Tibial nerve (tissue), 4 donors: ENCODE results near the gene RHOG. TPM values are rescaled to one million over a fixed set of nuclear protein-coding genes. Genes with fewer than 3 reads are reported as not detected.
"Not testable (repeated sequence)": the region's sequence is repeated elsewhere in the genome, so short reads cannot be mapped to it uniquely, and the experiment has no call there.

Experiments used
- DNase-seq, 2 donors: peaks; one replicate each; pipeline ENCODE4 v3.0.0-alpha.2; 2019; ENCODE audit warnings: low spot score in 2 of 2
- H3K27ac ChIP-seq, 4 donors: fragments of 200-600 bp; sonication (generic) in 3 of 4; one replicate each; pipeline ENCODE4 v1.5.1; 2017 to 2019; ENCODE audit warnings: mild to moderate bottlenecking in 1 of 4
- H3K27me3 ChIP-seq, 2 donors: fragments of 200-600 bp; sonication (generic) in 1 of 2; one replicate each; pipeline versions ENCODE4 v1.5.1 to v1.6.0; 2017 to 2019
- H3K36me3 ChIP-seq, 3 donors: fragments of 200-600 bp; sonication (generic); one replicate each; pipeline ENCODE4 v1.5.1; 2018 to 2019
- H3K4me1 ChIP-seq, 4 donors: fragments of 200-600 bp; sonication (generic) in 3 of 4; one replicate each; pipeline ENCODE4 v1.5.1; 2017 to 2019
- H3K4me3 ChIP-seq, 4 donors: fragments of 200-600 bp; sonication (generic) in 3 of 4; one replicate each; pipeline ENCODE4 v1.5.1; 2017 to 2019; ENCODE audit warnings: mild to moderate bottlenecking in 1 of 4, moderate library complexity in 1 of 4
- H3K9me3 ChIP-seq, 4 donors: fragments of 200-600 bp; sonication (generic) in 3 of 4; one replicate each; pipeline ENCODE4 v1.5.1; 2017 to 2019
- EP300 ChIP-seq, 2 donors: sonication (generic); formaldehyde crosslinking; IDR thresholded peaks; one replicate each; pipeline ENCODE4 v1.6.1; 2017; ENCODE audit warnings: antibody characterized with exemption in 2 of 2, mild to moderate bottlenecking in 1 of 2
- POLR2A ChIP-seq, 2 donors: fragments of 450-650 bp; IDR thresholded peaks; one replicate each; pipeline ENCODE4 v1.6.1; 2017; ENCODE audit warnings: antibody characterized with exemption in 2 of 2, mild to moderate bottlenecking in 2 of 2, moderate library complexity in 2 of 2
- WGBS, 2 donors: methylation state at CpG; one replicate each; pipeline ENCODE4 v1.1.5; 2018; 5-methylcytosine and 5-hydroxymethylcytosine counted together
- total RNA-seq, 4 donors: library from RNA; depleted of rRNA; stranded (reverse); fragments of >200 nt; gene quantifications; one replicate each; pipeline ENCODE4 v1.1.0, GENCODE V29; 2016
- TF ChIP-seq, protein P1 (sequence below), 5 experiments: fragments of 200-600 bp in 3 of 5; fragments of 450-650 bp in 2 of 5; sonication (generic) in 3 of 5; IDR thresholded peaks; one replicate each; pipeline ENCODE4 v1.5.1; 2016 to 2019; ENCODE audit warnings: antibody characterized with exemption in 5 of 5, mild to moderate bottlenecking in 3 of 5, moderate library complexity in 2 of 5

Gene RHOG
- total RNA-seq, 4 donors from 2014 or later, result 35.2 to 92.7 (median 66.0) TPM

DNA sequence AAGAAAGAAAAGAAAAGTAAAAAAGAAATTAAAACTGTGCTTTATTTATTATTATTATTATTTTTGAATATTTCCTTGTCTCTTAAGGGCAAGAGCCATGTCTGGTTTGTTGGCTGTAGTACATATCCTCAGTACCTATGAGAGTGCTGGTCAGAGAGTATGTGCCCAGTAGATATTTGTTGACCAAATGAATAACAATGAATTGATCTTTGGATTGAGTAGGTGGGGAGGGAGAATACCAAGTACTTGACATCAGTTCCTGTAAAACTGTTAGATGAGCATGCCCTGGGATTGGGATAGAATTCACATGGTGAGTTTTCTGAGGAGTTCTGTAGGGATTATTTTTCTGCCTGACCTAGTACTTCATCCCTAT, 26.1 kb upstream of the RHOG start:
- Histone ChIP-seq H3K4me3 (no peak overlapping the region), H3K27me3 (no peaks in the 10 kb centered on the region), H3K36me3 (no peaks in the 10 kb centered on the region), H3K9me3 (no peaks in the 10 kb centered on the region), H3K4me1 (peaks cover 4 to 40% (median 30%) of the 10 kb centered on the region in 4 donors), H3K27ac (peak overlapping the region in 1 of 4 donors; percentile 65)
- TF ChIP-seq POLR2A (IDR thresholded peaks at IDR 0.05) (no peak), EP300 (IDR thresholded peaks at IDR 0.05) (no peak)
- TF ChIP-seq, protein P1, sequence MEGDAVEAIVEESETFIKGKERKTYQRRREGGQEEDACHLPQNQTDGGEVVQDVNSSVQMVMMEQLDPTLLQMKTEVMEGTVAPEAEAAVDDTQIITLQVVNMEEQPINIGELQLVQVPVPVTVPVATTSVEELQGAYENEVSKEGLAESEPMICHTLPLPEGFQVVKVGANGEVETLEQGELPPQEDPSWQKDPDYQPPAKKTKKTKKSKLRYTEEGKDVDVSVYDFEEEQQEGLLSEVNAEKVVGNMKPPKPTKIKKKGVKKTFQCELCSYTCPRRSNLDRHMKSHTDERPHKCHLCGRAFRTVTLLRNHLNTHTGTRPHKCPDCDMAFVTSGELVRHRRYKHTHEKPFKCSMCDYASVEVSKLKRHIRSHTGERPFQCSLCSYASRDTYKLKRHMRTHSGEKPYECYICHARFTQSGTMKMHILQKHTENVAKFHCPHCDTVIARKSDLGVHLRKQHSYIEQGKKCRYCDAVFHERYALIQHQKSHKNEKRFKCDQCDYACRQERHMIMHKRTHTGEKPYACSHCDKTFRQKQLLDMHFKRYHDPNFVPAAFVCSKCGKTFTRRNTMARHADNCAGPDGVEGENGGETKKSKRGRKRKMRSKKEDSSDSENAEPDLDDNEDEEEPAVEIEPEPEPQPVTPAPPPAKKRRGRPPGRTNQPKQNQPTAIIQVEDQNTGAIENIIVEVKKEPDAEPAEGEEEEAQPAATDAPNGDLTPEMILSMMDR (IDR thresholded peaks at IDR 0.05), result no peak
- no peak for DNase-seq

DNA sequence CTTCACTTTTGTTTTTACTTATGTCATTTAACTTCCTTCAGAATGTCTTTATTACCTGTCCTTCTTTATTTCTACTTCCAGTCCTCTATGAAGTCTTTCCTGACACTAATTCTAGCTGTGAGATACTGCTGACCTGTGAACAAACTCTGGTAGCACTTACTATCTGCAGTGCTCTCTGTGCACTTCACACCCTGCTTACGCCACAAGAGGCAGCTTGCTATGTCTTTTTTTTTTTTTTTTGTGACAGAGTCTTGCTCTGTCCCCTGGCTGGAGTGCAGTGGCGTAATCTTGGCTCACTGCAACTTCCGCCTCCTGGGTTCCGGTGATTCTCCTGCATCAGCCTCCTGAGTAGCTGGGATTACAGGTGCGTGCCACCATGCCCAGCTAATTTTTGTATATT, 25.4 kb upstream of the RHOG start:
- Histone ChIP-seq H3K4me1 (peaks cover 4 to 44% (median 30%) of the 10 kb centered on the region in 4 donors), H3K36me3 (no peaks in the 10 kb centered on the region), H3K27ac (peak overlapping the region in 3 of 4 donors; percentile 25 to 72 (median 65)), H3K9me3 (no peaks in the 10 kb centered on the region), H3K27me3 (no peaks in the 10 kb centered on the region), H3K4me3 (no peak overlapping the region)
- 74 to 79% methylated on average over 5 of the region's 5 CpGs for WGBS, 2 donors
- no peak for DNase-seq
- TF ChIP-seq EP300 (IDR thresholded peaks at IDR 0.05) (no peak), POLR2A (IDR thresholded peaks at IDR 0.05) (no peak)
- TF ChIP-seq, protein P1 (IDR thresholded peaks at IDR 0.05), result no peak

DNA sequence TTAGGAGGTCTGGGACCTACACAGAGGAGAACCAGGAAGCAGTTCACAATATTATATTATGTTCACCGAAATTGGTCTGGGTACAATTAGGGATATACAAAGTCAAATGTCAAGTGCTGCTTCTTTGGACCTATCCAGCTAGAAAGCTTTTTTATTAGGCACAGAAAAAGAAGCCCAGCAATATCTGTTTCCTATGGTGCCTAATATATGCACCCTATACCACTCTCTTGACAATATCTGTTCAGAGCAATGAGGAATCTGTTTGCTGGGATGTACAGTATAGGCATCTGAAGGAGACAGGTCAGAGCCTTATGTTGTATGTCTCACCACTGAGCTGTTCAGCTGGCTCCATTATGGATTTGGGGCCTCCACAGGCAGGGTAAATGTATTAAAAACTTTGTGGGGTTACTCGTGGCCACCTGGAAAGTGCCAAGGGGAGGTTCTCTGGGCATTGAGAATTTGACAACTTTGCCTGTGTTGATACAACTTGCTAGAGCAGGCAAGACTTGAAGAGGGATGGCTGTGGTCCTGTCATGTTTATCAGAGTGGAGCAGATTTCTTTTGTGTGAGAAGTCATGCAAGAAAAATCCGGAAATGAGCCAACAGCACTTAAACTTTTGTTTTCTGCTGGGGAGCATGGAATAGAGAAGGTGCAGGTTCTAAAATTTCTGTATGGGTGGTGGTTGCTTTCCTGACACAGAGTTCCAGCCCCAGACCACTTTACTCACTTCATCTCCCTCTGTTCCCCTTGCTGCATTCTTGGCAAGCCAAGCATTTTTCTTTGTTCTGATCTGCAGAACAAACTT, 24.8 kb upstream of the RHOG start:
- TF ChIP-seq POLR2A (IDR thresholded peaks at IDR 0.05) (no peak), EP300 (IDR thresholded peaks at IDR 0.05) (no peak)
- TF ChIP-seq, protein P1 (IDR thresholded peaks at IDR 0.05), result no peak
- no peak overlapping the region for H3K4me3 ChIP-seq
- no peak for DNase-seq
- WGBS, 2 donors, result 33 to 39% methylated on average over 3 of the region's 3 CpGs
- H3K4me1 ChIP-seq, result peaks cover 4 to 51% (median 31%) of the 10 kb centered on the region in 4 donors
- H3K27me3 ChIP-seq, result no peaks in the 10 kb centered on the region
- peak overlapping the region in 3 of 4 donors; percentile 25 to 72 (median 65) for H3K27ac ChIP-seq
- no peaks in the 10 kb centered on the region for H3K36me3 ChIP-seq
- H3K9me3 ChIP-seq, result no peaks in the 10 kb centered on the region

DNA sequence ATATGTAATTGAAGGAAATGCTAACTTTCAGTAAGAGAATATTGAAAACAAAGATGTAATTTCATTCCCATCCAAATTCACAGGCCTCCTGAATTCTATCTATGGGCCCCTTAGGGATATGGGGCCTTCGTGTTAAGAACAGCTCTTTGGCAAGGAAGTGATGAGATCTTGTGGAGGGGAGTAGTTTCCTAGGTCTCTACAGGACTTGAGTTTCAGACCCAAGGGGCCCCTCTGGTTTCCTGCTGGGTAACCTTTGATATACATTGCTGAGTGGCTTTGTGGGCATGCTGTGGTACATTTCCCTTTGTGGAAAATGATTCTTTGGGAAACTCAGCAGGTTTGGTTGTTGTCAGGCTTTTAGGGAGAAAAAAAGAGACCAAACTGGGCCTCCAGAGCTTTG, 20.9 kb upstream of the RHOG start:
- WGBS, 2 donors, result 22 to 23% methylated on average over 1 of the region's 1 CpG

DNA sequence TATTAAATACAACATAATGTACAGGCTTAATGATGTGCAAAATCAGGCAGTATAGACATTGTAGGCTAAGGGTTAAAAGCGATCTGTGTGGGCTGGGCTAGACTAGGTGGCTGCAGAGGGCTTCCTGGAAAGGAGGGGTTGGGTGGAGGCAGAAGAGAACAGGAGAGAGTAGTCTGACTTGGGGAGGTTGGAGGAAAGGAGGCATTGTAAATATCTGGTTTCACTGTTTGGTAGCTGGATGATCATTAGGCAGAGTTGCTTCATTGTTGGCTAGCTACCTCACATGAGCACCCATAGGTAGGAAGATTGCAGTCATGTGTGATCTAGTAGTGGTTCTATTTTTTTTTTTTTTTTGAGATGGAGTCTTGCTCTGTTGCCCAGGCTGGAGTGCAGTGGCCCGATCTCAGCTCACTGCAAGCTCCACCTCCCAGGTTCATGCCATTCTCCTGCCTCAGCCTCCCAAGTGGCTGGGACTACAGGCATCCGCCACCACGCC, 20.2 kb upstream of the RHOG start:
- not testable (repeated sequence) for H3K36me3 ChIP-seq, H3K9me3 ChIP-seq, H3K27me3 ChIP-seq, H3K27ac ChIP-seq, DNase-seq, H3K4me3 ChIP-seq
- WGBS, 2 donors, result 85 to 87% methylated on average over 4 of the region's 4 CpGs
- peaks cover 0 to 72% (median 54%) of the 10 kb centered on the region in 4 donors for H3K4me1 ChIP-seq

More for the DNA sequence above, 20.9 kb upstream of the RHOG start:
- H3K27me3 ChIP-seq, result no peaks in the 10 kb centered on the region
- peaks cover 0 to 74% (median 60%) of the 10 kb centered on the region in 4 donors for H3K4me1 ChIP-seq
- H3K9me3 ChIP-seq, result no peaks in the 10 kb centered on the region
- H3K36me3 ChIP-seq, result no peaks in the 10 kb centered on the region
- H3K27ac ChIP-seq, result no peak overlapping the region
- no peak overlapping the region for H3K4me3 ChIP-seq
- TF ChIP-seq EP300 (IDR thresholded peaks at IDR 0.05) (no peak), POLR2A (IDR thresholded peaks at IDR 0.05) (no peak)
- TF ChIP-seq, protein P1 (IDR thresholded peaks at IDR 0.05), result no peak
- DNase-seq, result no peak
